OCI-LY1 (cell line): ENCODE results near the gene PPP1R3C.

Experiments used
- H2AFZ ChIP-seq: fragments of 200-600 bp; sonication (generic), shearing (Covaris generic); 2 replicates; pipeline ENCODE4 v1.6.0; 2014; ENCODE audit warnings: antibody characterized with exemption, mild to moderate bottlenecking, low read length
- H3F3A ChIP-seq: fragments of 200-600 bp; sonication (generic), shearing (Covaris generic); 2 replicates; pipeline ENCODE4 v1.6.0; 2014; ENCODE audit warnings: mild to moderate bottlenecking, antibody characterized with exemption, low read length, moderate library complexity; ENCODE audit not compliant: insufficient read depth
- H3K27ac ChIP-seq: fragments of 200-600 bp; sonication (generic); 2 replicates; pipeline ENCODE4 v1.5.1; 2014; ENCODE audit warnings: low read length, mixed run types, mild to moderate bottlenecking, low read depth; ENCODE audit not compliant: poor library complexity, severe bottlenecking
- H3K27me3 ChIP-seq: fragments of 200-600 bp; sonication (generic); 2 replicates; pipeline ENCODE4 v1.6.0; 2014; ENCODE audit warnings: antibody characterized with exemption, mild to moderate bottlenecking, low read length, moderate library complexity; ENCODE audit not compliant: insufficient read depth
- H3K36me3 ChIP-seq: fragments of 200-600 bp; sonication (generic); 2 replicates; pipeline ENCODE4 v1.6.1; 2014; ENCODE audit warnings: mild to moderate bottlenecking, antibody characterized with exemption, low read length, moderate library complexity, mixed read lengths; ENCODE audit not compliant: insufficient read depth
- H3K4me1 ChIP-seq: fragments of 200-600 bp; sonication (generic); 2 replicates; pipeline ENCODE4 v1.5.1; 2014; ENCODE audit warnings: mild to moderate bottlenecking, low read length, moderate library complexity; ENCODE audit not compliant: insufficient read depth, severe bottlenecking
- H3K4me2 ChIP-seq: fragments of 200-600 bp; sonication (generic), shearing (Covaris generic); 2 replicates; pipeline ENCODE4 v1.6.1; 2014; ENCODE audit warnings: low read length
- H3K4me3 ChIP-seq: fragments of 200-600 bp; sonication (generic); 2 replicates; pipeline ENCODE4 v1.5.1; 2014; ENCODE audit warnings: low read length, low read depth, mild to moderate bottlenecking, mixed read lengths; ENCODE audit not compliant: poor library complexity, severe bottlenecking
- H3K79me2 ChIP-seq: fragments of 200-600 bp; shearing (Covaris generic); 2 replicates; pipeline ENCODE4 v1.6.1; 2016; ENCODE audit warnings: mixed run types, low read length, mixed read lengths; ENCODE audit not compliant: insufficient read depth
- H3K9ac ChIP-seq: fragments of 200-600 bp; sonication (generic), shearing (Covaris generic); 2 replicates; pipeline ENCODE4 v1.6.1; 2014; ENCODE audit warnings: mild to moderate bottlenecking, low read length, mixed read lengths
- H3K9me2 ChIP-seq: fragments of 200-600 bp; sonication (generic), shearing (Covaris generic); 2 replicates; pipeline ENCODE4 v1.6.1; 2014; ENCODE audit warnings: low read depth, mild to moderate bottlenecking, low read length, mixed read lengths
- H3K9me3 ChIP-seq: fragments of 200-600 bp; shearing (Covaris generic); 2 replicates; pipeline ENCODE4 v1.6.1; 2014; ENCODE audit warnings: low read length, mixed read lengths
- H4K20me1 ChIP-seq: fragments of 200-600 bp; sonication (generic), shearing (Covaris generic); 2 replicates; pipeline ENCODE4 v1.6.0; 2016; ENCODE audit warnings: mild to moderate bottlenecking, low read length; ENCODE audit not compliant: insufficient read depth
- CTCF ChIP-seq: fragments of 200-600 bp; sonication (generic), shearing (Covaris generic); IDR thresholded peaks from 2 replicates; pipeline ENCODE4 v1.5.1; 2017; ENCODE audit warnings: mild to moderate bottlenecking, antibody characterized with exemption, low read length, moderate library complexity, mixed read lengths
- EZH2 ChIP-seq: fragments of 200-600 bp; sonication (generic), shearing (Covaris generic); IDR thresholded peaks from 2 replicates; pipeline ENCODE4 v1.8.0; 2017; ENCODE audit warnings: borderline replicate concordance, mixed run types, mild to moderate bottlenecking, antibody characterized with exemption, low read length, moderate library complexity, mixed read lengths

The PPP1R3C gene

GRCh38 chr10:91622601-91623000, 10.3 kb downstream of the PPP1R3C start:
- no peaks in the 10 kb centered on the region for H4K20me1 ChIP-seq
- no peaks in the 10 kb centered on the region for H3K9me3 ChIP-seq
- H3K4me1 ChIP-seq: no peaks in the 10 kb centered on the region
- H3F3A ChIP-seq: no peaks in the 10 kb centered on the region
- H2AFZ ChIP-seq: no peak overlapping the region
- no peaks in the 10 kb centered on the region for H3K79me2 ChIP-seq
- no peak overlapping the region for H3K27ac ChIP-seq
- H3K4me3 ChIP-seq: no peak overlapping the region
- H3K9ac ChIP-seq: no peak overlapping the region
- H3K9me2 ChIP-seq: no peaks in the 10 kb centered on the region
- no peaks in the 10 kb centered on the region for H3K27me3 ChIP-seq
- H3K4me2 ChIP-seq: no peak overlapping the region
- TF ChIP-seq CTCF (no peak), EZH2 (no peak)
- no peaks in the 10 kb centered on the region for H3K36me3 ChIP-seq

GRCh38 chr10:91621483-91622113, 11.3 kb downstream of the PPP1R3C start:
- no peak overlapping the region for H3K4me3 ChIP-seq
- H3K9me3 ChIP-seq: no peaks in the 10 kb centered on the region
- H3K9ac ChIP-seq: no peak overlapping the region
- H3K79me2 ChIP-seq: no peaks in the 10 kb centered on the region
- no peak overlapping the region for H2AFZ ChIP-seq
- no peaks in the 10 kb centered on the region for H4K20me1 ChIP-seq
- no peak overlapping the region for H3K4me2 ChIP-seq
- no peaks in the 10 kb centered on the region for H3K9me2 ChIP-seq
- H3K27ac ChIP-seq: no peak overlapping the region
- H3K36me3 ChIP-seq: no peaks in the 10 kb centered on the region
- TF ChIP-seq CTCF (no peak), EZH2 (no peak)
- no peaks in the 10 kb centered on the region for H3K4me1 ChIP-seq
- no peaks in the 10 kb centered on the region for H3K27me3 ChIP-seq
- no peaks in the 10 kb centered on the region for H3F3A ChIP-seq

GRCh38 chr10:91617072-91617609, 15.7 kb downstream of the PPP1R3C start:
- H3K27ac ChIP-seq: no peak overlapping the region
- no peaks in the 10 kb centered on the region for H3K9me3 ChIP-seq
- no peak overlapping the region for H3K4me2 ChIP-seq
- TF ChIP-seq CTCF: no peak
- TF ChIP-seq EZH2: no peak
- H4K20me1 ChIP-seq: no peaks in the 10 kb centered on the region
- no peak overlapping the region for H3K9ac ChIP-seq
- H2AFZ ChIP-seq: no peak overlapping the region
- H3K79me2 ChIP-seq: no peaks in the 10 kb centered on the region
- no peaks in the 10 kb centered on the region for H3F3A ChIP-seq
- H3K27me3 ChIP-seq: no peaks in the 10 kb centered on the region
- no peaks in the 10 kb centered on the region for H3K36me3 ChIP-seq
- no peak overlapping the region for H3K4me3 ChIP-seq
- no peaks in the 10 kb centered on the region for H3K9me2 ChIP-seq
- H3K4me1 ChIP-seq: no peaks in the 10 kb centered on the region
